Stimulated activated CD4-positive, alpha-beta T cell treated with anti-CD3 and anti-CD28 coated beads, Interleukin-1b, Interleukin-23, amount 100 ng/mL, for 4 hours (primary cell): ENCODE results near the gene ATXN1.

Experiments used
- DNase-seq, 2 donors: peaks; one replicate each; pipeline ENCODE4 v3.0.0-alpha.2; 2020; ENCODE audit warnings: low read depth in 2 of 2

ATXN1 gene

DNA sequence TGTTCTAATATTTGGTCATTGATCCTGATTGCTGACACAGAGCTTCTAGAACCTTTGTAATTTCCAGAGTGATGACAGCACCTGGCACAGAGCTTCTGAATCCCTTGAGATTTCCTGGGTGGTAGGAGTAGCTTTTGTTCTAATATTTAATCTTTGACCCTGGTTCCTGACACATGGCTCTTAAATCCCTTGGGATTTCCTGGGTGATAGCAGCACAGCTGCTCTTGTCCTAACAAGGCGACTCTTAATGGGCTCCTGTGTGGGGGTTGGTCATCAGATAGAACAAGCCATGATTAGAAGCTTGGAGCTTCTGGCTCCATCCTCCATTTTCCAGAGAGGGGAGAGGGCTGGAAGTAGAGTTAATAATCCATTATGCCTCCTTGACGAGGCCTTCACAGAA is 504.5 kb downstream of the ATXN1 start:
- no peak for DNase-seq

DNA sequence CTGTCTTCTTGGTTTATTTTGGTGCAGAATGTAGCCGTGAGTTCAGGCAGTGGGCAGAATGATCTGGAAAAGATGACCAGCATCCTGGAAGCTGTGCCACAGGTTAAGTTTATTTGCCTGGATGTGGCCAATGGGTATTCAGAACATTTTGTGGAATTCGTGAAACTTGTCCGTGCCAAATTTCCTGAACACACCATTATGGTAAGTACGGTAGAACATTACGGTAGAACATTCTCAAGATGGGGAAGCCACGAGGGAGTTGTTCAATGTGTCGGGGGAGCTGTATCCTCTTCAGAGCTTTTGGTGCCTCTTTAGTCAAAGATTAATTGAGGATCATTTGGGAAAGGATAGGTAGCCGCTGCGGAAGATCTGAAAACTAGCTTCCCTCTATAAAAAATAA is 506.7 kb downstream of the ATXN1 start:
- no peak for DNase-seq

DNA sequence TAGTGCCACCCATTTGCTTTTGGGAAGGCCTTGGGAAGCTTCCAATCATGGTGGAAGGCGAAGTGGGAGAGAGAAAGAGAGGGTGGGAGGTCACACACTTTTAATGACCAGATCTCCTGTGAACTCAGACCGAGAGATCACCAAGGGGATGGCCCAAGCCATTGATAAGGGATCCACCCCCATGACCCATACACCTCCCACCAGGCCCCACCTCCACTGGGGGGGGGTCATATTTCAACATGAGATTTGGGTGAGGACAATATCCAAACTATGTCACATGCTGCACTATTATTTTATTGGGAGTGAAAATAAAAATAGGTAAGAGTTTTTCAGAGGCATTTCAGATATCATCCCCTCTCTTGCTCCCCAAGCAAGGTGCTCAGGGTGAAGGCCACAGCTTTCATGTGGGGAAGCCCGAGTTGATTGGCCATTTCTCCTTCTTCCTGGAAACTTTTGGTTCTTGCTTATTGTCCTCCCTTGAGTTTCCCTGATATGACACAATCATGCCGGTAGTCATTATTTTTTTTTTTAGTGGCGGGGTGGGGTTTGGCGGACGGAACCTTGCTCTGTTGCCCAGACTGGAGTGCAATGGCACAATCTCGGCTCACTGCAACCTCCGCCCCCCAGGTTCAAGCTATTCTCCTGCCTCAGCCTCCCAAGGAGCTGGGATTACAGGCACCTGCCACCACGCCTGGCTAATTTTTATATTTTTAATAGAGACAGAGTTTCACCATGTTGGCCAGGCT is 507.7 kb downstream of the ATXN1 start:
- no peak for DNase-seq

DNA sequence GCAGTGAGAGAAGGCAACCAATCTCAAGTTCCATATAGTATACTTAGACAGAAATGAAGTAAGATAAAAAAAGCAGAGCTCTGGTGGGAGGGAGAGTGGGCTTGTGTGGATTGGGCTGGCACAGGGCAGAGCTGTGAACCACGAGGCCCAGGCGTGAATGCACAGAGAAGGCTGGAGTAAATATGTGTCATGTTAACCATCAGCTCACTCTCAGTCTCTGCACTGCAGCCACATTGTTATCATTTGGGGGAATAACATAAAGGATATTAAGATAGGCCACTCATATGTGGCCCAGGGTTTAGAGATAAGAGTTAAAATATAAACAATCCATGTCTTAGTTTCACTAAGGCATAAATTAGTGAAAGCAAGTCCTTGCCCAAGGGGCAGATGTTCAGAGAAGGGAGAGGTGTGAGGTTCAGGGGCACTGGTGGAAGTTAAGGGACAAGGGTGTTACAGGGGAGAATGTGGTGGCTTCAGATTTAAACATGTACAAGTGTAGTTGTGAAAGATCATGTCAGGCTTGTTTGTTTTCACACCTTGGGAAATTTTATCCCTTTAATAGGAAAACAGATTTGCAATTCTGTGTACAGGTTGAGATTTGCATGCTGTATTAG is 508.5 kb downstream of the ATXN1 start:
- DNase-seq = no peak

DNA sequence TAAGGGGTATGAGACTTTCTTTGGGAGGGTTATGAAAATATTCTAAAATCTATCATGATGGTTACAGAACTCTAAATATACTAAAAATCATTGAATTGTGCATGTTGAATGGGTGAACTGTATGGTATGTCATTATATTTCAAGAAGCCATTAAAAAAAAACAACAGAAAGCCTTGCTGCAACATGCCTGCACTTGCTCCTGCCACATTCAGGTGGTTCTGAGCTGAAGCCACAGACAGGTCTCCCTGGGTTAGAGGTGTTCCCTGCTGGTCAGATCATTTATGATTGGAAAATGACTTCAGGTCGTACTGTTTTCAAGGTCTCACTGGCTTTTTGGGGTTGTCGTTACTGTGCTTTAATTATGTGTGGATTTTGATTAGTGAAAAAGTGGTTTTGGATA is 509.6 kb downstream of the ATXN1 start:
- no peak for DNase-seq

DNA sequence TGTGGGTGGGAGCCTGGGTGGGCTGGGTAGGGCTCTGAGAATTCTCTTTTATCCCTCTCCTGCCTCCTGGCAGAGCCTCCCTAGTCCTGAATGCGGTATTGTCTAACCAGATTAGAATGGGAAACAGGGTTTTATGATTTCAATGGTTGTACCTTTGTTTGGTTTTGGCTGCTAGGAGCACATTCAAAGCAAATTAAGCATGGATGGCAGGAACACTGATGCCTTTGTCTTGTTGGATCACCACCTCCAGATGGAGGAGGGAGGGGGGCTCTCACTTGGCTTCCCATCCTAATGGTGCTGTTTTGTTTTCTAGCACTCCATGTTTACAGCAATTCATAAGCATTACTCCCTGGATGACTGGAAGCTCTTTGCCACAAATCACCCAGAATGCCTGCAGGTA is 511.3 kb downstream of the ATXN1 start:
- no peak for DNase-seq
